ENCODE data around the gene RABAC1. TPM values are rescaled to one million over a fixed set of nuclear protein-coding genes. Genes with fewer than 3 reads are reported as not detected.

Gene RABAC1
- total and polyA plus RNA-seq, 2 experiments from 2014 or later = 151 to 206 TPM

DNA sequence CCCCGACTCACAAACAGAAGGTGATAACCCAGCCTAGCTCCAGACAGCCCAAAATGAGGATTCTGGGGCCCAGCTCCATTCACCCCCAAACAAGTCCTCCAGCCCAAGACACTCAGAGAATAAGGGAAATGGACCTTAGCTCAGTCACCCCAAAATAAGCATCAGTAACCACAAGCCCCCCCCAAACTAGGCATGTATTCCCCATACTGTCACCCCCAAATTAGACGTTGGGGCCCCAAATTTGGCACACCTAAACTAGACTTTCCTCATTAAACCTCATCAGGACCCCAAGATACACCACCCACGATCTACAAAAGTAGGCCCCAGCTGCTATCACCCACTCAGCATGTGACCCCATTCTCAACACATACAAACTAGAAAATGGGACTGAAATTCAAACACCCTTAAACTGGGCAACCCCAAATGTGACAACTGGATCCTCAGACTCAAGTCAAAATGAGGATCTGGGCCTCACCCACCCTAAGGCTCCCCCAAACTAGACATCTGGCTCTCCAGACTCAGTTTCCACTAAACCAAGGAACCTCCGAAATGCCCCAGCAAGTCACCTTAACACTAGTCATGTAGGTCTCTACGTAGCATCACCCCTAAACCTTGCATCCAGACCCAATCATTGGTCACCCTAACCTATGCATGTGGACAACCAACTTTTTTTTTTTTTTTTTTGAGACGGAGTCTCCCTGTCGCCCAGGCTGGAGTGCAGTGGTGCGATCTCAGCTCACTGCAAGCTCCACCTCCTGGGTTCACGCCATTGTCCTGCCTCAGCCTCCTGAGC lies 17.5 kb downstream of the RABAC1 start (continued):
- TF ChIP-seq, protein P1, sequence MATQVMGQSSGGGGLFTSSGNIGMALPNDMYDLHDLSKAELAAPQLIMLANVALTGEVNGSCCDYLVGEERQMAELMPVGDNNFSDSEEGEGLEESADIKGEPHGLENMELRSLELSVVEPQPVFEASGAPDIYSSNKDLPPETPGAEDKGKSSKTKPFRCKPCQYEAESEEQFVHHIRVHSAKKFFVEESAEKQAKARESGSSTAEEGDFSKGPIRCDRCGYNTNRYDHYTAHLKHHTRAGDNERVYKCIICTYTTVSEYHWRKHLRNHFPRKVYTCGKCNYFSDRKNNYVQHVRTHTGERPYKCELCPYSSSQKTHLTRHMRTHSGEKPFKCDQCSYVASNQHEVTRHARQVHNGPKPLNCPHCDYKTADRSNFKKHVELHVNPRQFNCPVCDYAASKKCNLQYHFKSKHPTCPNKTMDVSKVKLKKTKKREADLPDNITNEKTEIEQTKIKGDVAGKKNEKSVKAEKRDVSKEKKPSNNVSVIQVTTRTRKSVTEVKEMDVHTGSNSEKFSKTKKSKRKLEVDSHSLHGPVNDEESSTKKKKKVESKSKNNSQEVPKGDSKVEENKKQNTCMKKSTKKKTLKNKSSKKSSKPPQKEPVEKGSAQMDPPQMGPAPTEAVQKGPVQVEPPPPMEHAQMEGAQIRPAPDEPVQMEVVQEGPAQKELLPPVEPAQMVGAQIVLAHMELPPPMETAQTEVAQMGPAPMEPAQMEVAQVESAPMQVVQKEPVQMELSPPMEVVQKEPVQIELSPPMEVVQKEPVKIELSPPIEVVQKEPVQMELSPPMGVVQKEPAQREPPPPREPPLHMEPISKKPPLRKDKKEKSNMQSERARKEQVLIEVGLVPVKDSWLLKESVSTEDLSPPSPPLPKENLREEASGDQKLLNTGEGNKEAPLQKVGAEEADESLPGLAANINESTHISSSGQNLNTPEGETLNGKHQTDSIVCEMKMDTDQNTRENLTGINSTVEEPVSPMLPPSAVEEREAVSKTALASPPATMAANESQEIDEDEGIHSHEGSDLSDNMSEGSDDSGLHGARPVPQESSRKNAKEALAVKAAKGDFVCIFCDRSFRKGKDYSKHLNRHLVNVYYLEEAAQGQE (IDR thresholded peaks at IDR 0.05; ENCODE audit: unreplicated experiment) = no peak
- TF ChIP-seq ZNF331 (CRISPR knock-in tag; IDR thresholded peaks at IDR 0.05; ENCODE audit: low read depth) = no peak
- no peak for TF ChIP-seq POLR2AphosphoS5 (IDR thresholded peaks at IDR 0.05; ENCODE audit: low read depth)

DNA sequence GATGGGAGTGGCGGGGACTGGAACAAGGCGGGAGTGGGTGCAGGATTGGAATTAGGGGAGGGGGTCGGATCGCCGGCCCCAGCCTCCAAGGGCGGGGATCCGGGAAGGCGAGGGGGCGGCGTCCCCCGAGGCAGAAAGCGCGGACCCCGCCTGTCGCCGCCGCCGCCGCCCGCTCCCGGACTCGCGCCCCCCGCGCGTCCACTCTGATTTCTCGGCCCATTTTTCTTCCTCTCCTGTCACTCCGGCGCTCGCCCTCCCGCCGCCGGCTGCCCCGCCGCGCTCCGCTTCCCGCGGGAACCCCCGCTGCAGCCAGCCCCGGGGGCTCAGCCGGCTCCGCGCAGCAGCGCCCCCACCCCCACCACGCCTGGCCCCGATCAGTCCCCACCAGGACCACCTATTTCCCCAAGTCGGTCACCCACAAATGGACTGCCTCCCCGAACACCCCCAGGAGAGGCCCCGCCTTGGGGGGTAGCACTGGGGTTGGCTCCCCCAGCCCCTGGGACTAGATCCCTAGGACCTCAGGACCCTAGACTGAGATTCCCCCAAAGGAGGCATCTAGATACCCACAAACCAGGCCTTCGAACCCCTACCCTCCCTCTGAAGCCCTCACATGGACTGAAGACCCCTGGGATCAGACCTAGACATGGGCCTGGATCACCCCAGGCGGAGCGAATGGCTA lies 18.3 kb downstream of the RABAC1 start:
- peak overlapping the region; percentile 85 for H3K4me3 Mint-ChIP-seq
- H3K4me2 ChIP-seq = peak overlapping the region; percentile 87
- peaks cover 4% of the 10 kb centered on the region; the same call in 1 of the 2 replicates for H3F3A ChIP-seq (replicated peaks; ENCODE audit: low read depth)
- no peaks in the 10 kb centered on the region for H3K36me3 ChIP-seq (ENCODE audit: insufficient read depth)
- H3K79me2 ChIP-seq (replicated peaks; ENCODE audit: insufficient read depth) = no peaks in the 10 kb centered on the region
- TF ChIP-seq NANOG (IDR thresholded peaks at IDR 0.05; ENCODE audit: borderline replicate concordance) (no peak), EZH2 (IDR thresholded peaks at IDR 0.05; ENCODE audit: low read depth, unreplicated experiment) (no peak)
- peaks cover 61% of the 10 kb centered on the region for H3K27me3 ChIP-seq (ENCODE audit: insufficient read depth)
- peaks cover 6% of the 10 kb centered on the region for H3K4me1 Mint-ChIP-seq
- no peak; the same call in 2 of the 3 replicates for ATAC-seq
- peak overlapping the region; percentile 66 for H3K4me3 ChIP-seq
- H3K36me3 Mint-ChIP-seq (ENCODE audit: low read depth) = peaks cover 3% of the 10 kb centered on the region; the same call in 1 of the 3 replicates
- DNase-seq (ENCODE audit: low spot score) = no peak
- no peak overlapping the region for H3K27ac ChIP-seq (ENCODE audit: low read depth)
- H3K27me3 Mint-ChIP-seq (ENCODE audit: insufficient read depth, low read depth, poor library complexity) = peaks cover 32% of the 10 kb centered on the region
- H4K20me1 ChIP-seq (replicated peaks; ENCODE audit: insufficient read depth) = 0 out of 2 replicates have a peak, but pooled peaks cover 4% of the 10 kb centered on the region
- peaks cover 8% of the 10 kb centered on the region; the same call in 1 of the 3 replicates for H3K9me3 Mint-ChIP-seq
- H3K4me1 ChIP-seq (ENCODE audit: insufficient read depth) = peaks cover 5% of the 10 kb centered on the region; the same call in 1 of the 2 replicates
- no peaks in the 10 kb centered on the region for H3K9me2 ChIP-seq (ENCODE audit: insufficient read depth)
- H2AFZ ChIP-seq = peak overlapping the region; percentile 94
- H3K27ac Mint-ChIP-seq = no peak overlapping the region
